Femur (tissue), 1 donor: ENCODE measurements around the gene CACNA1C.
"Not testable (repeated sequence)": the region's sequence is repeated elsewhere in the genome, so short reads cannot be mapped to it uniquely, and the experiment has no call there.

Source experiments
- DNase-seq: peaks from one replicate; pipeline ENCODE4 v3.0.0-alpha.2; 2017

The CACNA1C gene

DNA sequence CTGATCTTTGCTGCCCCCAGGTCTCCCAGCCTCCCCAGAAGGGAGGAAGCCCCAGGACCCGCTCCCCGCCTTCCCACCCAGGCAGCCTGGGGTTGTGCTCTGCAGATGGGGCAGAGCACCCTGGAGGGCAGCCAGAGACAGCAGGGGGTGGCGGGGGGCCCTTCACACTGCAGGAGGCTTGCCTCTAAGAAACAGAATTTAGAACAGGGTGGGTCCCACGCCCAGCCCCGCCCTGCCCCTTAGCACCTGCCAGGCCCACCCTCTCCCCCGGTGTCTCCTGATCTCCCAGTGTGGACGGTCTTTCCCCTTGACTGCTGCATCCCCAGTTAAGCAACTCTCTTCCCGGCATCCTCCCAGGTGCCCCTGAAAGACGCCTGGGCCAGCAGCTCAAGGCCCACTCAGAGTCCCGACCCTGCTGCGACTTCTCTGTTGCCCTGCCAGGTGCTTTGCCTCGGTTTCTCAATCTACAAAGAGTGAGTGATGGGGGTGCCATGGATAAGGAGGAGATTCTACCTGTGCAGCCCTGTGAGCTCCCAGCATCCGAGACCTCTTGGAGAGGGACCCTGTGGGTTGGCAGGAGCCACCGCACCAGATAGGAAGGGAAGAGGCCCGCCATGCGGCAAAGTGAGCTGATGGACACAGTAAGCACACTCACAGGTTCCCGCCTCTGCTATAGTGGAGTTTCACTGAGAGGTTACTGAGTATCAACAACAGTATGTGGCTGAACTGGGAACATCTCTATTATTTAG is 414.8 kb downstream of the CACNA1C start:
- no peak for DNase-seq

DNA sequence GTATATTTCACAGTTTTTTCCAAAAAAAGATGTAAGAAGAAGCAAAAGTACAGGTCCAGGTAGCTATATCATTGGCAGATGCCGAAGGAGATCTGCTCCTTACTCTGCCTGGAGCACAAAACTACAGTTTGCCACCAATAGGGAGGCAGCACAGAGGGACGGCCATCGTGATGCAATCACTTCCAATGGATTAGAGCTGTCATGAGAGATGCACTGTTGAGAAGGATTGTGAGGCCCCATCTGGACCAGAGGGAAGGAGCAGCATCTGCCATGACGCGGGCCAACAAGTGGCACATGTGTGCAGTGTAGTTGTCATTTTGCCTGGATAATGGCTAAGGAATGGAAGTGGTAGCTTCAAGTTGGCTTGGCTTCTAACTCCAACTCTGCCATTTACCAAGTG is 423.2 kb downstream of the CACNA1C start:
- DNase-seq: no peak

DNA sequence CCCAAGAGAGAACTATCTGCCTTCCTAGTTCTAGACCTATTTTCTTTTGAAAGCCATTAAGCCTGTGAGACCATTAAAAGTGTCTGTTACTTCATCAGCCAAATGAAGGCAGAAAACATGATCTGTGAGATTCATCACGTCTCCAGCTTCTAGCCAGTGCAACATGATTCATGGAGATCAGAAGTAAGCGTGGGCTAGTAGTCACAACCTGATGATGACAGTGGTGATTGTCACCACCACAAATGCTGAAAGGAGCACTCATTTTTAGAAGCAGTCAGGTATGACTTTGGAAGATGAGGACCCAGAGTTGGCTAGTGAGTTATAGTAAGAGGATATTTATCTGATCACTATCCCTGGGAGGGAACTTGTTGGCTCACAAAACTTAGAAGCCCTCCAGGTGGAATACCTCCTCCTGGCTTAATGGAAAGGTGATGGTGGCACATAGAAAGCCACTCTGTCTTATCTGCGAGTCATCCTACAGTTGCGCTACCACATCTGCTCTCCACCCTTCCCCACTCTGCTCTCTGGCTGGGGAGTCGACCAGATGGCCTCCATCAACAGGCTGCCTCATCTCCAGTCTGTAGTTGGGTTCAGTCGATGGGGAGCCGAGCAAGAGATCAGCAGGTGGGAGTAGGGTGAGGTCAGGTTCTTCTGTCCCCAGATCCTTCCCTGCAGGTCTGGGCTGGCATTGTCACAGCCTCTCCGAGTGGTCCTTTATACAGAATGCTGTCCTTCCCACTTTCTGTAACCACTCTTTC is 424.4 kb downstream of the CACNA1C start:
- no peak for DNase-seq

DNA sequence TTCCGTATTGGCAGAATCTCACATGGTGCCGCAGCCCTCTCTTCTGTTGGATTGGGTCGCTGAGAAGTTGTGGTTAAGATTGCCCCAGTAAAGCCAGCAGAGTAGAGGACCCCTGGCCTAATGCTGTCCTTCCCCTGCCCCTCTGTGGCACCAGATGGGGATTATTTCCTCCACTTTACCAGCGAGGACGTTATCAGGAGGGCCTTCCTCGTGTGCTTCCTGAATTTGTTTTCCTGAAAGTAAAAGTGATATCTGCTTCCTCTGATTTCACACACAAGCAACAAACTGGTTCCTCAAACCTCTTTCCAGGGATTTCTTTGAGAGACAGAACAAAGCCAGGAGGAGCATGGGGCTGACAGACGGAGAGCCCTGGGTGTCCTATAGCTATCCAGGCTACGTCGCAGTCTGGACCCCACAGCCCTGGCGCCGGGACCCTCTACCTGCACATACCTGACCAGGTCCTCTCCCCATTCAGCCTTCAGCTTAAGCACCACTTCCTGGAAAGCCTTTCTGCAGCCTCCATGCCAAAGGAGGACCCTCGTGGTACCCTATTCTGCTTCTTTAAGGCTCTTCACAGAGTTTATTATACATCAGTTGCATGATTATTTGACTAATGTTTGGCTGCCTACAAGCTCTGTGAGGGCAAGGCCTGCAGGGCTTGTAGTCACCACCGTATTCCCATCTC is 427.2 kb downstream of the CACNA1C start:
- no peak for DNase-seq

DNA sequence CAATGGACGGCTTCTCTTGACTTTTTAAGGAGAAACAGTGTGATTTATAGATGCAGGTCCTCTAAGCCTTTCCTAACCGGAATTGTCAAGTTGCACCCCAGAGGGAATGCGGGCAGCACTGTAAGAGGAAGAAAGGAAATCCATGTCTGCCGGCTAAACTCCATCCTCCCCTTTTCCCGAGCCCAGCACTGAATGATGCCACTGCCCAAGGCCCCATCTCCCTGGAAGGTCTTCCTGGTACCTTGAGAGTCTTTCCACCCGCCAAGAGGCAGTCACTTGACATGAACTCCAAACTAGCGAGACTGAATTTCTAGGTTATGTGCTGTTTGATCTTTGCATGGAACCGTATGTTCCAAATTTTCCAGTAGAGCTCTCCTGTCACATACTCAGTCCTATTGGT is 428.6 kb downstream of the CACNA1C start:
- DNase-seq: no peak

DNA sequence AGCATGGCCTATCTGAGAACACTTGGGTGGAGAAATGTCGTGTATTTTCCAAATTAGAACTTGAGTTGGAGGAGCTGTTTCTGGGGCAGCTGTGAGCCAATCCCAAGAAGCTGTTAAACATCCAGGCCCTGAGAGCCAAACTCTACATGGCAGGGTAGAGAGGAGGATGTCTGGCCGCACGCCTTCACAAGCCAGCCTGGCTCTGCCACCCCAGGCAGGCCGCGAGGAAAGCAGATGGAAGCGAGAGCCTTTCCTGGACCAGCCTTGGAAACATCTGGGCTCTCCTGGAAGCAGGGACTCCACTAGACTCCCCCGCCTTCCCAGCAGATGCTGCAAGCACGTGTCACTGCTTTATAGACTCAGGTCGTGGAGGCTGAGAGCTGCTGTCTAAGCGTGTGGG is 429.2 kb downstream of the CACNA1C start:
- DNase-seq: no peak

DNA sequence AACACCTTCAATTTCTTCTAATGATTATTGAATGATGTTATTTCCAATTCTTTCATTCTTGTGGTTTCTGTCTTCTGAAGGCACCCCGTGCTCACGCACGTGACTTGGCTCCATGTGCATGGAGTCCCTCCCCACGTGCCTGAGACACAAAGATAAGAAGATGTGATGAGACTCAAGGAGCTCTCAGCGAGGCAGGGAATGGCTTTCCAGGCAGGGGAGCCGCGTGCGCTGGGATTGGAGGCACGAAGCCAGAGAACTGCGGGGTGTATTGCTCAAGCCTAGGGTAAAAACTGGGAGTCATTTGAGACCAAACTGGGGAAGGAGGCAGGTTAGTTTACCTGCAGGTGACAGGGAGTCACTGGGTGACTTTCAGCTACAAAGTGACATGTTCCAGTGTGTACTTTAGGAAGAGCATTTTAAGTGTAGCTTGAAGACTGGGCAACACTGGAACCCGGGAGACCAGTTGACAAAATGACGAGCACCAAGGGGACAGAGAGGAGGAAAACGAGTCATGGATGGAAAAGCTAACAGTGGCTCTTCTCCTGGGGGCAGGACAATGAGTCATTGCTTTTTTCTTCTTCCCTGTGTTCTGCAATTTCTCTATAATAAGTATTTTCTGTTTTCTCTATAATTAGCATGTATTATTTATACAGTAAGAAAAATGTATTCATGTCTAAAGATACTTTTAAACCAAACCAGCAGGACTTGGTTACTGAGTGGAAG is 430.3 kb downstream of the CACNA1C start:
- DNase-seq: no peak

DNA sequence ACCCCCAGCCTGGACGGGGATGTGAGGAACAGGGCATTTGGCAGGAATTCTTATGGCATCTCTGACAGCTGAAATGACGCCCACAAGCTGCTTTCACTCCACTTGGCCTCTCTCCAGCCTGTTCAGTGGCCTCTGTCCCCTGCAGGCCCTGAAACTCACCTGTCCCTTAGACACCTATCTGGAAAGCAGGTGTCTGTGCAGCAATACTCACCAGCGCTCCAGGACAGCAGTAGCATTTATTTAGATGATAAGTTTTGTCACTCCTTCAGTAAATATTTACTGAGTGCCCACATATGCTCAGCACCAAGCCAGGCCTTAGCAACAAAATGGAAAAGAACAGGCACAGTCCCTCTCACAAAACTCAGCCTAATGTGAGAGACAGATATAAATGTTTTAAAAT is 430.9 kb downstream of the CACNA1C start:
- DNase-seq: no peak

DNA sequence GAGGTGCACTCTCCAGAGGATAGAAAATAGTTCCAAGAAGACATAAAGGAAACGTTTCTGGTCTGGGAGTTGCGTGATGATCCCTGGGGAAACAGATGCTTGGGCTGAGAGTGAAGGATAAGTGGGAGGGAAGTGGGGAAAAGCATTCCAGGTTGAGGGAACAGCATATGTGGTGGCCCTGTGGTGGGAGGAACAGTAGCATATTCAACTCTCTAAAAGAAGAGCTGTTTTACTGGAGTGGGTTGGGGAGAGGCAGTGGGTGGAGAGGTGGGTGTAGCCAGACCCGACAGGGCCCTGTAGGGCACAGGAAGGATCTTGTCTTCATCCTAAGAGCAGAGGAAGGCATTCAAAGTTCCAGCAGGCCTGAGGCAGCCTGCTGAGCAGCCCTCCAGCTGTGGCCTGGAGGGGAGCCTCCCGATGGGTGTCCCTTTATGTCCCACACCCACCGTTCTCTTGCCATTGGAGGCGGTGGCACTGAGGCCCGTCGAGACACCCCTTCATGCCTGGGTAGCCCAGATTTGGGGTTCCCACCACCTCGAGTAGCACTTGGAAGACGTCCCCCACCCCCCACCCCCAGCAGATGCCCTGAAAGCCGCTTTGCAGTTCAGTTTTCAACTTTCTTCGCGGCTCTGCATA is 431.5 kb downstream of the CACNA1C start:
- no peak for DNase-seq

DNA sequence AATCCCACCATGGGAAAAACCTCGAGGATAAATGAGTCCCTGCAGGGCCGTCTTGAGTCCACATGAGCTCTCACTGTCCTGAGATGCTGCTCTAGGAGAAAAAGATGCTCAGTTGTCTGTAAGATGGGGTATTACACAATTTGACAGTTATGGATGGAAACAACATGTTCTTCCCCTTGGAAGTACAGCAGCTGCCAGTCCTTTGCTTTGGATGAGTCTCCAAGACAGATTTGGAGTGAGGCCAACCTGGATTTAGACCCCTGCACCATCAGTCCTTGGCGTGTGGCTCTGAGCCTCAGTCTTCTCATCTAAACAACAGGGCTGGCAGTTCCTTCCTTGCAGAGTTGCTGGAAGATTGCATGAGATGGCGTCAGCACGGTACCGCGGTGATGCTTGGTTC is 432.9 kb downstream of the CACNA1C start:
- DNase-seq: no peak

DNA sequence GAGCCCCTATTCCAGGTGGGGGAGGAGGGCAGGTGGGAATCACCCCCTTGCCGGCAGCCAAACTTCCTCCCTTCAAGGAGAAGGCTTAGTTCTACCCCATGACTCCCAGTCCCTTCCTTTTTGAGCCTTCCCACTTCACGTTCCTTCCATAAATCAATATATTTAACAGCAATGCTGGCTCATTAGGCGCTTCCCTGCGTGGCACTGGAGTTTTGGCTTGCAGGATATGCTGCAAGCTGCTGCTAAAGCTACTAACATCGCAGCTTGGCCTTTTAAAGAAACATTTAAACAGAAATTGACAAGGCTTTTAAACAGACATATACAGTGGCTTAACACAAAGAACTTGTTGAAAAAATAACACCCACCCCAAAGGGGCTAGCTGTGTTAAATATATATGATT is 434.0 kb downstream of the CACNA1C start:
- DNase-seq: no peak

DNA sequence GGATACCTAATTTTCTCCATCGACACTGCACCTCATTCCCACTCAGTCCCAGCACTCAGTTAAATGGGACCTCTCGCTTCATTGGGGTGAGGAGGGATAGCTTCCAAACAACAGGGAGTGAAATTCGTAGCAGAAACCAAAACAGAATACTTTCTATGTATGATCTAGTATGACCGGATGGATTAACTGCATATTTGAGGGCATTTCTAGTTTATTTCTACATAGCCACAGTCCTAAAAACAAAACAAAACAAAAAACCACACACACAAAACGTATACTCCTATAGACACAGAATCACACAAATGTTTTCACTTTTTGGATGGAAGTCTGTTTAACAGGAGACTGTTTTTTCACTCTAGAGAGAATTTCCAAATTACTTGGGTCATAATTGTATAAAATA is 434.5 kb downstream of the CACNA1C start:
- no peak for DNase-seq

DNA sequence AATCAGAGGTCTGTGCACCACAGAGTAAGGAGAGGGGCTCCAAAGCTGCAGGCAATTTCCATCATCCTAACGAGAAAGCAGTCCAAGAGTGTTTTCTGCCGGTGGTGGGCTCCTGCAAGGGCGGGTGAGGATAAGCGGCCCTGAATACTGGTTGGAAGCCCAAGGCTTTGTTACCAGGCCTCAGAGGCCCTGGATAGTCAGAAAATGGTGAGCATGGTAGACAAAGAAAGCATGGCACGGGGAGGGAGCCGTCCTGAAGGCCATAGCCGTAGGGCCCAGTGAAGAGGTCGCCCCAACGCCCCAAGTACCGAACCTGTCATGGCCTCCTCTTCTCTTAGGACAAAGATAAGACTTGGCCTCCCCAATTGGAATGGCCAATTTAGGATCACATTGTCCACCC is 435.3 kb downstream of the CACNA1C start:
- DNase-seq: no peak

DNA sequence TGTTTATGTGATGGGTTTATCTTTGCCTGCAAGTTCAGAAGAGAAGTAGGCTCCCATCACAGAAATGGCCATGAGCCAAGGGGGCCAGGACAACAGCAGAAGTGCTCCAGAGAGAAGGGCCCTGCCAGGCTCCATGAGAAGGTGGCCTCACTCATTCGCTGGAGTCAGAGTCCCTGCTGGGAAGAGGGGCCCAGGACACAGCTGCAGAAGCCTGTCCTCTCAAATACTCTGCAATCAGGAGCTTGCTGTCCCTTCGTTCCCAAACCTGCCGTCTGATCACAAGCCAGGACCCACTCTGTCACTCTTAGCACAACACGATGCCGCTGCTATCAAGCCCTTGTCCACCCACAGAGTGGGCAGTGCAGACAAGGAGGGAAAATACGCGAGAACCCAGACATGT is 435.8 kb downstream of the CACNA1C start:
- DNase-seq: no peak

DNA sequence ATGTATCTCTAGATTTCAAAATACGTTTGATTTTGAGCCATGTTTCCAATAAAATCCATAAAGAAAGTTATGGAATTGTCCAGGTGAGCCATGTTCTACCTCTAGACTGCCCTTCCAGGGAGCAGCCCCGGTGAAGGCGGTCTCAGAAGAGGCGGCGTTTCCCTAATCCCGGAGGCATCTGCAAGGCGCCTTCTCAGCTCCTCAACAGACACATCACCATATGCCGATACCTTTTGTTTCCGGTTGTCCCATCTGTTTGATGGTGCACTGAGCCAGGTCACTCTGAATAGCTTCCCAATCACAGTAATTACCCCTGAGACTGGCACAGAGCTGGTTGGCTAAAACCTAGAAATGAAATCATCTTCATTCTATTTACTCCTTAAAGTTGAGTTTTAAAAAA is 436.5 kb downstream of the CACNA1C start:
- DNase-seq: no peak

DNA sequence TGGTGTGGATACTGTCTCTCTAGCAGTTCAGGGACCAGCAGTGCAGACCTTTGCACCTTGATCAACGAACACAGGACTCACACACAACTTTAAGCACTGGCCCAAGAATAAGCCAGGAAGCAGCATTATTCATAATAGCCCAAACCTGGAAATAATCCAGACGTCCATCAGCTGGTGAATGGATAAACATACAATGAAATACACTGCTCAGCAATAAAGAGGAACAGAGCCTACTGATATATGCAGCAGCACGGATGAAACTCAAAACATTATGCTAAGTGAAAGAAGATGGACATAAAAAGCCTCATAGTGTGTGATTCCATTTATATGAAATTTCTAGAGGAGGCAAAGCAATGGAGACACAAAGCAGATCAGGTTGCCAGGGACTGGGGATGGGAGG is 438.0 kb downstream of the CACNA1C start:
- no peak for DNase-seq

DNA sequence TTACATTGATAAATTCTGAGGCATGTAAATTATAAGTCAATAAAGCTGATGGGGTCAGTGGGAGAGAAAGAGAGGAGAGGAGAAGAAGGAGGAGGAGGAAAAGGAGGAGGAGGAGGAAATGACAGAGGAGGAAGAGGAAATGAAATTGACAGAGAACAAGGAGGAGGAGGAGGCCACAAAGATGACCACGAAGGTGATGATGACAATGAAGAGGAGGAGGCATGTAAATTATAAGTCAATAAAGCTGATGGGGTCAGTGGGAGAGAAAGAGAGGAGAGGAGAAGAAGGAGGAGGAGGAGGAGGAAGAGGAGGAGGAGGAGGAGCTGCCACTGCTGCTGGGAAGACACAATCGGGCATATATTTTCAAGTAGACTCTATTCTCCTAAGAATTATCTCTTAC is 438.6 kb downstream of the CACNA1C start:
- DNase-seq: not testable (repeated sequence)

DNA sequence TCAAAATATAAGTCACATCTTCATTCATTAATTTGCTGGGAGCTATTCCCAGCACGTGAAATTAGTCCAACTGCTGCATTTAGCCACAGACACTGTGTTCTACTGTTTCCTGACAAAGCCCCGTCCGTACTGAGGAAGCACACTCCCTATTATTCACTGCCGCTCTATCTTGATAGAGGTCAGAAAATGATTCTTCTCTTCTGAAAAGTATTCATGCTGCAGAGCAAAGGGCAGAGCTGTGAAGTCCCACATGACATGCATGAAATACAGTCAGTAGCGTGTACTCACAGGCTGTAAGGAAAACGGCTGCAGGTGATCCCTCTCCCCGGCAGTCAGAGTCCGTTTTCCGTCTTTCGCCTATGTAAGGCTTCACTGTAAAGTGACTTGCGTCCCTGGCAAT is 439.4 kb downstream of the CACNA1C start:
- no peak for DNase-seq

DNA sequence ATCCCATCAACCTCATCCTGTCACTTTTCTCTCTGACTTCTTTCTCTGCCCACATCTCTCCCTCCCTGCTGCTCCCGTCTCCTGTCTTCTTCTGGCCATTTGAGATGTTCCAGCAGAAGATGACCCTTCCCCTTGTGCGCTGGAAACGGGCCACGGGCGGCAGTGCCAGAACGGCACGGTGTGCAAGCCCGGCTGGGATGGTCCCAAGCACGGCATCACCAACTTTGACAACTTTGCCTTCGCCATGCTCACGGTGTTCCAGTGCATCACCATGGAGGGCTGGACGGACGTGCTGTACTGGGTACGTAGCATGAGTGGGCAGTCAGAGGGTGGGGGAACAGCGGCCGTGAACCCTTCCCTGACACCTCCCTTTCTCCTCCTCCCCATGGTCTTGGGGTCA is 440.3 kb downstream of the CACNA1C start:
- DNase-seq: no peak

DNA sequence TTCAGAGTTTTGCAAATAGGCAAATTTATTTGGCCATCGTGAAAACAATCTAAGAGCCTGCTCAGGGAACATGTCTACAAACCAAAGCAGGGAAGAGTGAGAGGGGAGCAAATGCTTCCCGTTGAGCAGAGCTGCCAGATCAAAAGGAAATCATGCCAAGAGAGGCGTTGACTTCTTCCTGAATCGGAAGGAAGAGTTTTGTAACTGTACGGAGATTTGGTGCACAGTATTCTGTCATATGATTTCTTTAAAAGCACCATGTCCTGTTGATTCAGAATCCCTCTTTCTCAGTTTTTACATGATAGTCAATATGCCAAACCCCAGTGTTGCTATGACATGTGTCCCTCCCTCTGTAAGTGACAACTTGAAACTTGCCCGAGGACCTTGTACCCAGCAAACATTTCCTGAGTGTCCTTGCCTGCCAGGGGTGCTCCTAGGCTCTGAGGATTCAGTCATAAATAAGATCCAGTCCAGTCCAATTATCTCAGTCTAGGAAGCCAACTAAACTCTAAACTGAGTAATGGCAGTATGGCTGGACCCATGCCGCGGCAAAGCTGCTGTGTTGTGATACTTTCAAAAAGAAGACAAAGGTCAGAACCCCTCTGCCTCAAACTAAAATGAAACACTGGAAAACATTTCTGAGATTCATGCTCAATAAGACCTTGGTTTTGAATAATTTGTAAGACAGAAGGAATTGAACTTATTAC is 441.9 kb downstream of the CACNA1C start:
- DNase-seq: peak; percentile 60

DNA sequence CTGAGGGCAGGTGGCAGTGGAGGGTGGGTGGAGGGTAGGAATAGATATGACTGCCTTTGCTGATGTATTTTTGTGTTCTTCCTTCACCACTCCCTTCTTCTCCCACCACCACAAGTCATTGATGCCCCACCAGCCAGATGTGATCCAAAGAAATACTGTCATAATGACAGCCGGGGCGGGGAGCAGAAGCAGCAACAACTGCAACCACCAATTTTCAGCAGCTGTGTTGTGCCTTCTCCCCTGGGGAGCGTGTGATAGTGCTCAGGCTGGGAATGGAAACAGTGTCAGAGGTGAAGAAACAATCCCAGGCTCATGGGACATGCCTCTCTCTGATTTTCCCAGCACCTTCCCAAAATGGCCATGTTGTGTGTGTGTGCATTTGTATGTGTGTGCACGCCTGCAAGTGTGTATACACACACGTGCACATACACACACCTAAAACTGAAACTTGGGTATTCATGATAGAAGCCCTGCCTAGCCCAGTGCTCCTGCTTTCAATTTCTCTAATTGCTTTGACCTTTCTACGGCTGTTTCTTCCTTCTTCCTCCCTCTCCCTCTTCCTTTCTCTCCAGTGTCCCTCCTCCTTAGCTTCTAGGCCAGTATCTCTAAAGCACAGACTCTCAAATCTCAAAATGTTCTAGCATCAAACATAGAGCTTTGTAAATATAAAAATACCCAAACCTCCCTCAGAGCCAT is 442.8 kb downstream of the CACNA1C start:
- DNase-seq: no peak
